H1 (cell line): ENCODE results near the gene SOX4. TPM values are rescaled to one million over a fixed set of nuclear protein-coding genes. Genes with fewer than 3 reads are reported as not detected.

ENCODE experiments used
- ASH2L ChIP-seq: fragments of 200-600, 300-600 bp; sonication (generic); IDR thresholded peaks from one replicate; pipeline ENCODE4 v1.7.1; 2017; ENCODE audit warnings: low read length
- BCL11A ChIP-seq, 2 experiments: IDR thresholded peaks; one replicate each; pipeline ENCODE4 v1.6.1; 2011; ENCODE audit warnings: low read depth in 2 of 2, low read length in 2 of 2, mild to moderate bottlenecking in 2 of 2
- CEBPB ChIP-seq: IDR thresholded peaks from 2 replicates; pipeline ENCODE4 v1.6.1; 2012; ENCODE audit warnings: low read depth, low read length
- CHD2 ChIP-seq: IDR thresholded peaks from 2 replicates; pipeline ENCODE4 v1.6.1; 2012; ENCODE audit warnings: low read length, improper control_type of control experiment
- EGR1 ChIP-seq: IDR thresholded peaks from 2 replicates; pipeline ENCODE4 v1.6.1; 2011; ENCODE audit warnings: low read depth, low read length, borderline replicate concordance
- FOSL1 ChIP-seq: IDR thresholded peaks from 2 replicates; pipeline ENCODE4 v1.6.1; 2011; ENCODE audit warnings: mild to moderate bottlenecking, low read depth, low read length, moderate library complexity; ENCODE audit not compliant: insufficient read depth
- GABPA ChIP-seq: IDR thresholded peaks from 2 replicates; pipeline ENCODE4 v1.6.1; 2011; ENCODE audit warnings: mild to moderate bottlenecking, low read length, moderate library complexity, borderline replicate concordance; ENCODE audit not compliant: insufficient read depth
- HDAC6 ChIP-seq: IDR thresholded peaks from one replicate; pipeline ENCODE4 v1.7.1; 2012; ENCODE audit warnings: low read depth, mild to moderate bottlenecking, inconsistent platforms, low read length, moderate library complexity
- JUN ChIP-seq: IDR thresholded peaks from 2 replicates; pipeline ENCODE4 v1.6.1; 2011; ENCODE audit warnings: low read depth, mild to moderate bottlenecking, improper control_type of control experiment, low read length
- KDM1A ChIP-seq: fragments of 200-600, 300-600 bp; sonication (generic); IDR thresholded peaks from 2 replicates; pipeline ENCODE4 v1.7.1; 2016; ENCODE audit warnings: mild to moderate bottlenecking, low read length, borderline replicate concordance
- KDM5A ChIP-seq: fragments of 200-600 bp; IDR thresholded peaks from 2 replicates; pipeline ENCODE4 v1.7.1; 2012; ENCODE audit warnings: mild to moderate bottlenecking, low read length, inconsistent platforms, mixed read lengths
- PHF8 ChIP-seq: fragments of 200-600 bp; sonication (generic); conservative IDR thresholded peaks from 2 replicates; pipeline ENCODE4 v1.7.1; 2012; ENCODE audit warnings: low read depth, mild to moderate bottlenecking, inconsistent platforms, low read length, moderate library complexity
- POLR2AphosphoS5 ChIP-seq: IDR thresholded peaks from 2 replicates; pipeline ENCODE4 v1.6.1; 2011; ENCODE audit warnings: low read depth, low read length
- RBBP5 ChIP-seq: IDR thresholded peaks from 2 replicates; pipeline ENCODE4 v1.7.1; 2012; ENCODE audit warnings: low read depth, mild to moderate bottlenecking, inconsistent platforms, low read length, moderate library complexity, borderline replicate concordance
- SAP30 ChIP-seq: fragments of 300-600 bp; sonication (generic); IDR thresholded peaks from 2 replicates; pipeline ENCODE4 v1.7.1; 2012; ENCODE audit warnings: low read length, moderate library complexity, mild to moderate bottlenecking, inconsistent platforms; ENCODE audit not compliant: insufficient read depth, insufficient replicate concordance
- SP4 ChIP-seq: IDR thresholded peaks from 2 replicates; pipeline ENCODE4 v1.6.1; 2012; ENCODE audit warnings: low read length, inconsistent platforms
- SRF ChIP-seq: IDR thresholded peaks from 2 replicates; pipeline ENCODE4 v1.6.1; 2011; ENCODE audit warnings: mild to moderate bottlenecking, low read depth, low read length, moderate library complexity
- SUZ12 ChIP-seq: fragments of 200-600 bp; sonication (generic); IDR thresholded peaks from 2 replicates; pipeline ENCODE4 v1.6.1; 2012; ENCODE audit warnings: mild to moderate bottlenecking, inconsistent platforms, low read length, moderate library complexity, mixed read lengths
- YY1 ChIP-seq: IDR thresholded peaks from 2 replicates; pipeline ENCODE4 v1.6.1; 2011; ENCODE audit warnings: low read depth, mild to moderate bottlenecking, low read length
- ZNF274 ChIP-seq: IDR thresholded peaks from 2 replicates; pipeline ENCODE4 v1.7.0; 2012; ENCODE audit warnings: low read length, borderline replicate concordance; ENCODE audit errors: extremely low read depth
- polyA plus RNA-seq, 7 experiments: library from polyadenylated mRNA; depleted of rRNA in 3 of 7; stranded (reverse) in 5 of 7; unstranded in 2 of 7; fragments of >200 nt in 5 of 7; fragments of 200-250 nt in 2 of 7; gene quantifications; 1 replicate in 5 of 7; 2 replicates in 1 of 7; 4 replicates in 1 of 7; pipeline versions ENCODE4 v1.2.1 to v1.2.3, GENCODE V29; 2011 to 2013; ENCODE audit warnings: missing spikeins in 2 of 7, mixed read lengths in 2 of 7
- total RNA-seq: library from RNA; stranded (reverse); fragmentation: NEBNext Ultra II Directional; extraction: Animal tissue kit (Norgen Biotek cat#: 25700); gene quantifications from 2 replicates; pipeline ENCODE4 v1.2.1, GENCODE V29; 2021
- TF ChIP-seq, protein P1 (sequence below): IDR thresholded peaks from 2 replicates; pipeline ENCODE4 v1.6.1; 2011; ENCODE audit warnings: low read length, improper control_type of control experiment
- TF ChIP-seq, protein P2 (sequence below): IDR thresholded peaks from 2 replicates; pipeline ENCODE4 v1.6.1; 2012; ENCODE audit warnings: low read length, inconsistent platforms

The SOX4 gene
- total and polyA plus RNA-seq, 2 of the 8 experiments (the other 6 are each of a cell fraction or from before 2014, with no cell fraction given), result 14.1 to 169 TPM

DNA sequence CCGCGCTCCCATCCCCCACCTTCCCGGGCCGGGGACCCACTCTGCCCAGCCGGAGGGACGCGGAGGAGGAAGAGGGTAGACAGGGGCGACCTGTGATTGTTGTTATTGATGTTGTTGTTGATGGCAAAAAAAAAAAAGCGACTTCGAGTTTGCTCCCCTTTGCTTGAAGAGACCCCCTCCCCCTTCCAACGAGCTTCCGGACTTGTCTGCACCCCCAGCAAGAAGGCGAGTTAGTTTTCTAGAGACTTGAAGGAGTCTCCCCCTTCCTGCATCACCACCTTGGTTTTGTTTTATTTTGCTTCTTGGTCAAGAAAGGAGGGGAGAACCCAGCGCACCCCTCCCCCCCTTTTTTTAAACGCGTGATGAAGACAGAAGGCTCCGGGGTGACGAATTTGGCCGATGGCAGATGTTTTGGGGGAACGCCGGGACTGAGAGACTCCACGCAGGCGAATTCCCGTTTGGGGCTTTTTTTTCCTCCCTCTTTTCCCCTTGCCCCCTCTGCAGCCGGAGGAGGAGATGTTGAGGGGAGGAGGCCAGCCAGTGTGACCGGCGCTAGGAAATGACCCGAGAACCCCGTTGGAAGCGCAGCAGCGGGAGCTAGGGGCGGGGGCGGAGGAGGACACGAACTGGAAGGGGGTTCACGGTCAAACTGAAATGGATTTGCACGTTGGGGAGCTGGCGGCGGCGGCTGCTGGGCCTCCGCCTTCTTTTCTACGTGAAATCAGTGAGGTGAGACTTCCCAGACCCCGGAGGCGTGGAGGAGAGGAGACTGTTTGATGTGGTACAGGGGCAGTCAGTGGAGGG lies 2.8 kb downstream of the SOX4 start (continued):
- no peak for TF ChIP-seq SAP30
- TF ChIP-seq POLR2AphosphoS5, result peak; percentile 56; the same call in 1 of the 2 replicates
- peak; percentile 76; the same call in 1 of the 2 replicates for TF ChIP-seq EGR1
- no peak for TF ChIP-seq SP4
- TF ChIP-seq CHD2, result no peak
- TF ChIP-seq KDM1A, result peak; percentile 69; the same call in 1 of the 2 replicates
- TF ChIP-seq JUN, result no peak
- no peak for TF ChIP-seq BCL11A (IDR thresholded peaks at IDR 0.05; ENCODE audit: low read depth in 2 of 2, low read length in 2 of 2)
- no peak for TF ChIP-seq KDM5A
- TF ChIP-seq ASH2L, result peak; percentile 47
- TF ChIP-seq HDAC6, result no peak
- TF ChIP-seq PHF8, result 0 out of 2 replicates have a peak, but pooled peaks have one; percentile 35
- TF ChIP-seq, protein P1, sequence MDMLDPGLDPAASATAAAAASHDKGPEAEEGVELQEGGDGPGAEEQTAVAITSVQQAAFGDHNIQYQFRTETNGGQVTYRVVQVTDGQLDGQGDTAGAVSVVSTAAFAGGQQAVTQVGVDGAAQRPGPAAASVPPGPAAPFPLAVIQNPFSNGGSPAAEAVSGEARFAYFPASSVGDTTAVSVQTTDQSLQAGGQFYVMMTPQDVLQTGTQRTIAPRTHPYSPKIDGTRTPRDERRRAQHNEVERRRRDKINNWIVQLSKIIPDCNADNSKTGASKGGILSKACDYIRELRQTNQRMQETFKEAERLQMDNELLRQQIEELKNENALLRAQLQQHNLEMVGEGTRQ, result no peak
- no peak for TF ChIP-seq CEBPB
- no peak for TF ChIP-seq SRF
- 0 out of 2 replicates have a peak, but pooled peaks have one; percentile 41 for TF ChIP-seq RBBP5
- no peak for TF ChIP-seq FOSL1
- TF ChIP-seq, protein P2, sequence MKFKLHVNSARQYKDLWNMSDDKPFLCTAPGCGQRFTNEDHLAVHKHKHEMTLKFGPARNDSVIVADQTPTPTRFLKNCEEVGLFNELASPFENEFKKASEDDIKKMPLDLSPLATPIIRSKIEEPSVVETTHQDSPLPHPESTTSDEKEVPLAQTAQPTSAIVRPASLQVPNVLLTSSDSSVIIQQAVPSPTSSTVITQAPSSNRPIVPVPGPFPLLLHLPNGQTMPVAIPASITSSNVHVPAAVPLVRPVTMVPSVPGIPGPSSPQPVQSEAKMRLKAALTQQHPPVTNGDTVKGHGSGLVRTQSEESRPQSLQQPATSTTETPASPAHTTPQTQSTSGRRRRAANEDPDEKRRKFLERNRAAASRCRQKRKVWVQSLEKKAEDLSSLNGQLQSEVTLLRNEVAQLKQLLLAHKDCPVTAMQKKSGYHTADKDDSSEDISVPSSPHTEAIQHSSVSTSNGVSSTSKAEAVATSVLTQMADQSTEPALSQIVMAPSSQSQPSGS, result 0 out of 2 replicates have a peak, but pooled peaks have one; percentile 5
- TF ChIP-seq YY1, result no peak
- no peak for TF ChIP-seq SUZ12
- TF ChIP-seq GABPA, result no peak
- TF ChIP-seq ZNF274, result no peak
